Osteocyte (in vitro differentiated cells): ENCODE results near the gene RNPS1. TPM values are rescaled to one million over a fixed set of nuclear protein-coding genes. Genes with fewer than 3 reads are reported as not detected.
"Not testable (repeated sequence)": the region's sequence is repeated elsewhere in the genome, so short reads cannot be mapped to it uniquely, and the experiment has no call there.

Source experiments
- DNase-seq: peaks from one replicate; pipeline ENCODE4 v3.0.0; 2021; ENCODE audit warnings: mixed read lengths; ENCODE audit not compliant: unreplicated experiment; ENCODE audit errors: extremely low spot score
- H3K27ac Mint-ChIP-seq: one replicate; pipeline ENCODE4 v1.8.0; 2021; ENCODE audit warnings: mild to moderate bottlenecking, mixed read lengths; ENCODE audit not compliant: unreplicated experiment
- H3K27me3 Mint-ChIP-seq: one replicate; pipeline ENCODE4 v1.8.0; 2021; ENCODE audit warnings: mixed read lengths; ENCODE audit not compliant: unreplicated experiment
- H3K36me3 Mint-ChIP-seq: one replicate; pipeline ENCODE4 v1.8.0; 2021; ENCODE audit warnings: mixed read lengths; ENCODE audit not compliant: unreplicated experiment
- H3K4me1 Mint-ChIP-seq: one replicate; pipeline ENCODE4 v1.8.0; 2021; ENCODE audit warnings: mixed read lengths; ENCODE audit not compliant: unreplicated experiment
- H3K4me3 Mint-ChIP-seq: one replicate; pipeline ENCODE4 v1.8.0; 2021; ENCODE audit warnings: mild to moderate bottlenecking, moderate library complexity, mixed read lengths; ENCODE audit not compliant: unreplicated experiment
- H3K9me3 Mint-ChIP-seq: one replicate; pipeline ENCODE4 v1.8.0; 2021; ENCODE audit warnings: mixed read lengths; ENCODE audit not compliant: unreplicated experiment
- CTCF ChIP-seq: fragments of 200-600 bp; sonication (generic); IDR thresholded peaks from 2 replicates; pipeline ENCODE4 v1.5.0; 2021; ENCODE audit warnings: antibody characterized with exemption, mild to moderate bottlenecking, moderate library complexity
- total RNA-seq: library from RNA; stranded (reverse); gene quantifications from 2 replicates; pipeline ENCODE4 v1.2.1, GENCODE V29; 2021

The RNPS1 gene
- total RNA-seq, 1 donor from 2014 or later: 140 TPM

DNA sequence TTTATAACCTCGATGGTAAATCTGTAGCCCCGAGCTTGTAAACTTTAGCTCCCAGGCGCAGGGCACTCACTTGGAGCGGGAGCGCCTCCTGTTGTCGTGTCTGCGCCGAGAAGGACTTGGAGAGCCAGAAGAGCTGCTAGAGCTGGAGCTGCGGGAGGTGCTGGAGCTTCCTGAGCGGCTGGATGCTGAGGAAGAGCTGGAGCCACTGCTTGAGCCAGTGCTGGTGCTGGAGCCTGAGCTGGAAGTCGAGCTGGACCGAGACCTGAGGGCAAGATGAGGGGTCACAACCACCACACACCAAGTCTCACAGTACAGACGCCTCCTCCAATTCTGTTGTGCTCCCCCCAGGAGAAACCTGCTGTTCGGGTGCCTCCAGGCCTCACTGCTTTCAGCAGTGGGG lies 4.9 kb downstream of the RNPS1 start:
- peaks cover 18% of the 10 kb centered on the region for H3K4me1 Mint-ChIP-seq
- H3K9me3 Mint-ChIP-seq, H3K27ac Mint-ChIP-seq, H3K4me3 Mint-ChIP-seq, H3K27me3 Mint-ChIP-seq, DNase-seq: not testable (repeated sequence)
- H3K36me3 Mint-ChIP-seq: peaks cover 24% of the 10 kb centered on the region

GRCh38 chr16:2260250-2260649 lies 7.7 kb downstream of the RNPS1 start:
- peaks cover 42% of the 10 kb centered on the region for H3K36me3 Mint-ChIP-seq

GRCh38 chr16:2258530-2258929 lies 9.4 kb downstream of the RNPS1 start:
- not testable (repeated sequence) for H3K4me1 Mint-ChIP-seq, H3K4me3 Mint-ChIP-seq, H3K27me3 Mint-ChIP-seq, H3K9me3 Mint-ChIP-seq, DNase-seq, H3K27ac Mint-ChIP-seq
- peaks cover 51% of the 10 kb centered on the region for H3K36me3 Mint-ChIP-seq

More at GRCh38 chr16:2260250-2260649, 7.7 kb downstream of the RNPS1 start:
- no peaks in the 10 kb centered on the region for H3K27me3 Mint-ChIP-seq
- no peak overlapping the region for H3K4me3 Mint-ChIP-seq
- no peak for DNase-seq
- TF ChIP-seq CTCF: no peak
- no peak overlapping the region for H3K27ac Mint-ChIP-seq
- peaks cover 6% of the 10 kb centered on the region for H3K4me1 Mint-ChIP-seq
- no peaks in the 10 kb centered on the region for H3K9me3 Mint-ChIP-seq

DNA sequence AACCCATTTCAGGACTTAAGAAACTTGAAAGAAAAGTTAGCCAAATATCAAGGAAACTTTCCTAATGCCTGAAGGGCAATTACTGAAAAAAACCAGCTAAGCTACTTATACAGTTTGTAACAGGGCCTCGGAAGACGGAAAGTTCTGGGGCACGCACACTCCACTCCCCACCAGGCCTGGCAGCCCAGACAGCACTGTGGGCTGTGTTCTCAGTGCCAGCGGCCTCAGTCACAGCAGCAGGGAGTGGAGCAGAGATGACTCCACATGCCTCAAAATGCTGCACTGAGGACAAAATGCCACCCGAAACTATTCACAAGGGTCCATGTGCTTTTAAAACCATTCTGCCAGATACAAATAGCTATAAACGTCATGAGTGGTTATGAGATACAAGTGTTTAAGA lies 10.2 kb downstream of the RNPS1 start:
- Mint-ChIP-seq H3K4me1 (peaks cover 5% of the 10 kb centered on the region), H3K36me3 (peaks cover 55% of the 10 kb centered on the region), H3K27me3 (no peaks in the 10 kb centered on the region), H3K27ac (no peak overlapping the region), H3K4me3 (no peak overlapping the region), H3K9me3 (no peaks in the 10 kb centered on the region)
- no peak for DNase-seq
- no peak for TF ChIP-seq CTCF

GRCh38 chr16:2256531-2257140 lies 11.3 kb downstream of the RNPS1 start:
- no peak overlapping the region for H3K4me3 Mint-ChIP-seq
- H3K27me3 Mint-ChIP-seq: no peaks in the 10 kb centered on the region
- DNase-seq: no peak
- H3K27ac Mint-ChIP-seq: peak overlapping the region; percentile 31
- no peaks in the 10 kb centered on the region for H3K9me3 Mint-ChIP-seq
- TF ChIP-seq CTCF: no peak
- H3K4me1 Mint-ChIP-seq: peaks cover 9% of the 10 kb centered on the region
- H3K36me3 Mint-ChIP-seq: peaks cover 47% of the 10 kb centered on the region

GRCh38 chr16:2253293-2253692 lies 14.6 kb downstream of the RNPS1 start:
- no peak overlapping the region for H3K4me3 Mint-ChIP-seq
- H3K27ac Mint-ChIP-seq: peak overlapping the region; percentile 69

More at GRCh38 chr16:2253293-2253692, 14.6 kb downstream of the RNPS1 start:
- H3K36me3 Mint-ChIP-seq: peaks cover 35% of the 10 kb centered on the region
- no peak for DNase-seq
- no peaks in the 10 kb centered on the region for H3K9me3 Mint-ChIP-seq
- no peaks in the 10 kb centered on the region for H3K27me3 Mint-ChIP-seq
- peaks cover 20% of the 10 kb centered on the region for H3K4me1 Mint-ChIP-seq
- no peak for TF ChIP-seq CTCF
